NCI-H526 treated with DMSO at 0.1 percent for 48 hours (cell line): ENCODE results near the gene PCDHGA12.

Experiments used
- DNase-seq: peaks from one replicate; lab custom pipeline; 2025; lab: John Stamatoyannopoulos, UW

The PCDHGA12 gene

DNA sequence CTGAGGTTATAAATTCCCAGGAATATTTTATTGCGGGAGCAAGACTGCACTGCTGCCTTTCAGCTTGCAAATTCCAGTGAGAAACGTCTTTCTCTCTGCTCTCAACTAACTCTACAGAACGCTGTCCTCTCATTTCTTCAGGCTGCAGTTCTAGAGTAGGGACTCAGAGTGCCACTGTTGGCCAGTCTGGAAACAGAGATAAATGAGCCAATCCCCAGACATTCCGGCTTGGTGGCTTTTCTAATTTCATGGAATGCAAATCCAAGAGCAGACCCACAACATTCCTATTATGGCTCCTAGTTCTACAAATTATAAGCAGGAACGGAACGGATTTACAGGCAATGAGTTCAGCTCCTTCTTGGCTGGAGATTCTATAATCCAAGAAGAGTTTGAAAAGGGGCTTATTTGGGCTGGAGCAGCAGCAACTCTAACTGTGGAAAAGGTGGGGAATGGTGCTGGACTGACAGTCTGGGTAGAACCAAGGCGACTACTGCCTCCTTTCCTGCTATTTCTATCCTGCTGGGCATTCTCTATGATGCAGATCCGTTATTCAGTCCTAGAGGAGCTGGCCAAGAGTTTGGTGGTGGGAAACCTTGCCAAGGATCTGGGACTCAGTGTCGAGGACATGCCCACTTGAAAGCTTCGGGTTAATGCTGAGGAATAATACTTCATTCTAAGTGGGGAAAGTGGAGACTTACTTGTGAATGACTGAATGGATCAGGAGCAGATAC lies 9.3 kb downstream of the PCDHGA12 start:
- DNase-seq, result peak; percentile 42

GRCh38 chr5:141440341-141440740 lies 10.0 kb downstream of the PCDHGA12 start:
- DNase-seq, result no peak

GRCh38 chr5:141441571-141442170 lies 11.4 kb downstream of the PCDHGA12 start:
- DNase-seq, result no peak

GRCh38 chr5:141465351-141465750 lies 35.0 kb downstream of the PCDHGA12 start:
- DNase-seq, result no peak

DNA sequence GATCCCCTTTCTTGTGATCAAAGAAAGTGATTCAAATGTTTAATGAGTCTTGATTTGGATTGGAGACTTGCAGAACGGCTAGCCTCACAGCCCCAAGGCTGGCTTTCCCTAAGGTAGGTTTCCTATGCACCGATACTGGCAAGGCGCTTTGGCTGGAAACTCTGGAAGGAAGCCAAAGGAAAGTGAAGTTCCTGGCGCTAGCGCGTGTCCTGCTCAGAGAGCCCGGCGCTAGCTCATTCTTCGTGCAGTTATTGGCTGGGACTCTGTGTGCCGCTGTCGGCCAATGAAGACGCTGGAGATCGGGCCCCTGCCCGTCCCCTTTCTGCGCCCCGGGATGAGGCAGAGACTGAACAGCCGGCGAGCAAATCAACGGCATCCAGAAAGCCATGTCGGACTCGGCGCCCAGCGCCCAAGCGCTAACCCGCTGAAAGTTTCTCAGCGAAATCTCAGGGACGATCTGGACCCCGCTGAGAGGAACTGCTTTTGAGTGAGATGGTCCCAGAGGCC lies 45.4 kb downstream of the PCDHGA12 start, which contains the start of gene PCDHGC3:
PCDHGC3 (plus strand) TSS at position 342 of the 507 bp plus-strand sequence; CDS start at position 493, 151 bp downstream.
- peak; percentile 75 for DNase-seq

DNA sequence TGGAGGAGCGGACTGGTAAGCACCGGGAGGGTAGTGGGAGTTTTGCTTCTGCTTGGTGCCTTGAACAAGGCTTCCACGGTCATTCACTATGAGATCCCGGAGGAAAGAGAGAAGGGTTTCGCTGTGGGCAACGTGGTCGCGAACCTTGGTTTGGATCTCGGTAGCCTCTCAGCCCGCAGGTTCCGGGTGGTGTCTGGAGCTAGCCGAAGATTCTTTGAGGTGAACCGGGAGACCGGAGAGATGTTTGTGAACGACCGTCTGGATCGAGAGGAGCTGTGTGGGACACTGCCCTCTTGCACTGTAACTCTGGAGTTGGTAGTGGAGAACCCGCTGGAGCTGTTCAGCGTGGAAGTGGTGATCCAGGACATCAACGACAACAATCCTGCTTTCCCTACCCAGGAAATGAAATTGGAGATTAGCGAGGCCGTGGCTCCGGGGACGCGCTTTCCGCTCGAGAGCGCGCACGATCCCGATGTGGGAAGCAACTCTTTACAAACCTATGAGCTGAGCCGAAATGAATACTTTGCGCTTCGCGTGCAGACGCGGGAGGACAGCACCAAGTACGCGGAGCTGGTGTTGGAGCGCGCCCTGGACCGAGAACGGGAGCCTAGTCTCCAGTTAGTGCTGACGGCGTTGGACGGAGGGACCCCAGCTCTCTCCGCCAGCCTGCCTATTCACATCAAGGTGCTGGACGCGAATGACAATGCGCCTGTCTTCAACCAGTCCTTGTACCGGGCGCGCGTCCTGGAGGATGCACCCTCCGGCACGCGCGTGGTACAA lies 46.0 kb downstream of the PCDHGA12 start:
- peak; percentile 56 for DNase-seq

DNA sequence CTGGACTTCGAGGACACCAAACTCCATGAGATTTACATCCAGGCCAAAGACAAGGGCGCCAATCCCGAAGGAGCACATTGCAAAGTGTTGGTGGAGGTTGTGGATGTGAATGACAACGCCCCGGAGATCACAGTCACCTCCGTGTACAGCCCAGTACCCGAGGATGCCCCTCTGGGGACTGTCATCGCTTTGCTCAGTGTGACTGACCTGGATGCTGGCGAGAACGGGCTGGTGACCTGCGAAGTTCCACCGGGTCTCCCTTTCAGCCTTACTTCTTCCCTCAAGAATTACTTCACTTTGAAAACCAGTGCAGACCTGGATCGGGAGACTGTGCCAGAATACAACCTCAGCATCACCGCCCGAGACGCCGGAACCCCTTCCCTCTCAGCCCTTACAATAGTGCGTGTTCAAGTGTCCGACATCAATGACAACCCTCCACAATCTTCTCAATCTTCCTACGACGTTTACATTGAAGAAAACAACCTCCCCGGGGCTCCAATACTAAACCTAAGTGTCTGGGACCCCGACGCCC lies 46.8 kb downstream of the PCDHGA12 start:
- no peak for DNase-seq

DNA sequence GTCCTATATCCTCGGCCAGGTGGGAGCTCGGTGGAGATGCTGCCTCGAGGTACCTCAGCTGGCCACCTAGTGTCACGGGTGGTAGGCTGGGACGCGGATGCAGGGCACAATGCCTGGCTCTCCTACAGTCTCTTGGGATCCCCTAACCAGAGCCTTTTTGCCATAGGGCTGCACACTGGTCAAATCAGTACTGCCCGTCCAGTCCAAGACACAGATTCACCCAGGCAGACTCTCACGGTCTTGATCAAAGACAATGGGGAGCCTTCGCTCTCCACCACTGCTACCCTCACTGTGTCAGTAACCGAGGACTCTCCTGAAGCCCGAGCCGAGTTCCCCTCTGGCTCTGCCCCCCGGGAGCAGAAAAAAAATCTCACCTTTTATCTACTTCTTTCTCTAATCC lies 47.5 kb downstream of the PCDHGA12 start:
- no peak for DNase-seq

GRCh38 chr5:141478321-141478945 lies 48.1 kb downstream of the PCDHGA12 start:
- DNase-seq, result peak; percentile 57

- DNase-seq, result peak; percentile 15
Observed at GRCh38 chr5:141479776-141480175, 49.5 kb downstream of the PCDHGA12 start.
